Measurements from ENCODE around the gene EGLN2. TPM values are rescaled to one million over a fixed set of nuclear protein-coding genes. Genes with fewer than 3 reads are reported as not detected.

The EGLN2 gene
- total and polyA plus RNA-seq, 9 of the 15 experiments (the other 6 are each of a cell fraction or from before 2014, with no cell fraction given), result 9.6 to 114 (median 71.0) TPM

- TF ChIP-seq POLR2AphosphoS5 (IDR thresholded peaks at IDR 0.05; ENCODE audit: control insufficient read depth, insufficient read depth, low read depth, low read length) (peak; percentile 23; the same call in 1 of the 2 replicates), GATA2 (CRISPR knock-in tag; IDR thresholded peaks at IDR 0.05) (no peak), ETS1 (conservative IDR thresholded peaks at IDR 0.05; ENCODE audit: control insufficient read depth, low read depth, low read length) (peak; percentile 55; the same call in 1 of the 2 replicates), MYC (IDR thresholded peaks at IDR 0.05; ENCODE audit: low read depth, low read length) (peak; percentile 96), MYC (CRISPR knock-in tag; IDR thresholded peaks at IDR 0.05; ENCODE audit: borderline replicate concordance, low read depth) (peak; percentile 88), RBBP5 (IDR thresholded peaks at IDR 0.05; ENCODE audit: borderline replicate concordance, insufficient read depth, low read length, poor library complexity, severe bottlenecking) (peak; percentile 67), ID3 (CRISPR knock-in tag; IDR thresholded peaks at IDR 0.05) (no peak), ID3 (tag; IDR thresholded peaks at IDR 0.05) (peak; percentile 86; the same call in 1 of the 2 replicates), NR2C2 (CRISPR knock-in tag; IDR thresholded peaks at IDR 0.05) (peak; percentile 84), NR2C2 (tag; IDR thresholded peaks at IDR 0.05) (peak; percentile 98), CUX1 (CRISPR knock-in tag; IDR thresholded peaks at IDR 0.05) (no peak; the same call in 1 of the 2 replicates), HOXB6 (CRISPR knock-in tag; IDR thresholded peaks at IDR 0.05; ENCODE audit: borderline replicate concordance) (no peak)
Measured at GRCh38 chr19:40750058-40750873, 48.7 kb upstream of the EGLN2 start, which contains the start of gene ACTMAP (continued).

Measured in K562 (cell line).